Thyroid gland (tissue), 4 donors: ENCODE measurements around the gene TIMM17A.

Source experiments
- POLR2A ChIP-seq, 2 donors: fragments of 450-650 bp; IDR thresholded peaks; one replicate each; pipeline ENCODE4 v1.6.1; 2017; ENCODE audit warnings: antibody characterized with exemption in 2 of 2, mild to moderate bottlenecking in 2 of 2, moderate library complexity in 1 of 2
- TF ChIP-seq, protein P1 (sequence below), 6 experiments: fragments of 200-600 bp in 3 of 6; fragments of 450-650 bp in 3 of 6; sonication (generic) in 3 of 6; IDR thresholded peaks; one replicate each; pipeline ENCODE4 v1.5.1; 2016 to 2019; ENCODE audit warnings: antibody characterized with exemption in 6 of 6, mild to moderate bottlenecking in 2 of 6, inconsistent platforms in 1 of 6, moderate library complexity in 1 of 6

DNA sequence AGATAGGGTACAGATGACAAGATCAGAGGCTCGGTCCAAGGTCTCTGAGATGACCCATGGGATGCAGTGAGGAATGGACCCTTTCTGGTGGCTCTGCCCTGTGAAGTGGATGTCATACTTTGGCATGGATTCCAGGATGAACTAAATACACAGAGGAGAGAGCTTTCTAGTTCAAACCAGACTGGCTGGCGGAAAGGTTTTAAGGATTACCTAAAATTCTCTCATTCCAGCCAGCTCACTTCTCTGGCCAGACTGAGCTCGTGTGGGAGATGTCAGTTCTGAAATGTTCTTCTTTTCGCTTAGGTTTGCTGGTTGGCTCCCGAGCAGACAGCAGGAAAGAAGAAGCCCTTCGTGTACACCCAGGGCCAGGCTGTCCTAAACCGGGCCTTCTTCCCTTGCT, 33.3 kb downstream of the TIMM17A start:
- TF ChIP-seq, protein P1, sequence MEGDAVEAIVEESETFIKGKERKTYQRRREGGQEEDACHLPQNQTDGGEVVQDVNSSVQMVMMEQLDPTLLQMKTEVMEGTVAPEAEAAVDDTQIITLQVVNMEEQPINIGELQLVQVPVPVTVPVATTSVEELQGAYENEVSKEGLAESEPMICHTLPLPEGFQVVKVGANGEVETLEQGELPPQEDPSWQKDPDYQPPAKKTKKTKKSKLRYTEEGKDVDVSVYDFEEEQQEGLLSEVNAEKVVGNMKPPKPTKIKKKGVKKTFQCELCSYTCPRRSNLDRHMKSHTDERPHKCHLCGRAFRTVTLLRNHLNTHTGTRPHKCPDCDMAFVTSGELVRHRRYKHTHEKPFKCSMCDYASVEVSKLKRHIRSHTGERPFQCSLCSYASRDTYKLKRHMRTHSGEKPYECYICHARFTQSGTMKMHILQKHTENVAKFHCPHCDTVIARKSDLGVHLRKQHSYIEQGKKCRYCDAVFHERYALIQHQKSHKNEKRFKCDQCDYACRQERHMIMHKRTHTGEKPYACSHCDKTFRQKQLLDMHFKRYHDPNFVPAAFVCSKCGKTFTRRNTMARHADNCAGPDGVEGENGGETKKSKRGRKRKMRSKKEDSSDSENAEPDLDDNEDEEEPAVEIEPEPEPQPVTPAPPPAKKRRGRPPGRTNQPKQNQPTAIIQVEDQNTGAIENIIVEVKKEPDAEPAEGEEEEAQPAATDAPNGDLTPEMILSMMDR (IDR thresholded peaks at IDR 0.05), result no peak
- peak in 1 of 2 donors; percentile 36 for TF ChIP-seq POLR2A (IDR thresholded peaks at IDR 0.05)
